GM21576 (cell line): ENCODE results near the gene HOPX.
"Not testable (repeated sequence)": the region's sequence is repeated elsewhere in the genome, so short reads cannot be mapped to it uniquely, and the experiment has no call there.

Experiments
- ATAC-seq: cut with Tn5 transposase; IDR thresholded peaks from one replicate; pipeline ENCODE4 v1.9.1; 2021; ENCODE audit warnings: mild to moderate bottlenecking, moderate library complexity; ENCODE audit not compliant: unreplicated experiment

The HOPX gene

DNA sequence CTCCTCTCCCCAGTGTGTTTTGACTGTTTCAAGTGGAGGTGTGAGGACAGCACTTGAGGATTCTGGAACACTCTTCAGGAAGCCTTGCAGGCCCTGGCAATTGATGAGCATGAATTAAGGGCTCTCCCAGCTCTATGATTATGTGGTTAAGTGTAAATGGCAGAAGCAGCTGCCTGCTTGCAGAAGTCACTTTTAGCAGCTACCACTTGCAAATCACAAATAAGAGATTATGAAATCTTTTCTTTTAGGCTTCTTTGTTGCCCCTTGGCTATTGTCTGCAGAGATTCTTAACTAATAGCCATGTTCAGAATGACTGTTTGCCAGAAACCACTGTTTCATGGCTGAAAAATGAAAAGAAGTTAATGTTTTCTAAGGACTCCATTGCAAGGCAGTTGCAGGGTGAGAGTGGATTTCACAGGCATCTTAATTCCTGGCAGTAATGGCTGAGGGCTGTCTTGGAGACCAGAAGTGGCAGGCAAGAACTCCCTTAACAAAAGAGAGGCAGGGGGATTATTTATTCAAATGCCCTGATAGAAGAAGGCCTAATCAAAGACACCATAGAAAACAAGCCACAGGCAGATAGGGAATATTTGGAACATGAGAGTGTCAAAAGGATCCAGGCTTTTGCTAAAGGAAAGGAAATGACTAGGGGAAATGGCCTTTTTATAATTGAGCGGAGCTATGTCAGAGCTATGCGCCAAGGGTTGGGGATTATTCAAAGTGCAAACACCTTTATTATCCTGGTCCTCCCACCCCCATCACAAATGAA lies 8.3 kb upstream of the HOPX start:
- no peak for ATAC-seq

- ATAC-seq: no peak
Measured at GRCh38 chr4:56688094-56688647, 7.1 kb upstream of the HOPX start.

DNA sequence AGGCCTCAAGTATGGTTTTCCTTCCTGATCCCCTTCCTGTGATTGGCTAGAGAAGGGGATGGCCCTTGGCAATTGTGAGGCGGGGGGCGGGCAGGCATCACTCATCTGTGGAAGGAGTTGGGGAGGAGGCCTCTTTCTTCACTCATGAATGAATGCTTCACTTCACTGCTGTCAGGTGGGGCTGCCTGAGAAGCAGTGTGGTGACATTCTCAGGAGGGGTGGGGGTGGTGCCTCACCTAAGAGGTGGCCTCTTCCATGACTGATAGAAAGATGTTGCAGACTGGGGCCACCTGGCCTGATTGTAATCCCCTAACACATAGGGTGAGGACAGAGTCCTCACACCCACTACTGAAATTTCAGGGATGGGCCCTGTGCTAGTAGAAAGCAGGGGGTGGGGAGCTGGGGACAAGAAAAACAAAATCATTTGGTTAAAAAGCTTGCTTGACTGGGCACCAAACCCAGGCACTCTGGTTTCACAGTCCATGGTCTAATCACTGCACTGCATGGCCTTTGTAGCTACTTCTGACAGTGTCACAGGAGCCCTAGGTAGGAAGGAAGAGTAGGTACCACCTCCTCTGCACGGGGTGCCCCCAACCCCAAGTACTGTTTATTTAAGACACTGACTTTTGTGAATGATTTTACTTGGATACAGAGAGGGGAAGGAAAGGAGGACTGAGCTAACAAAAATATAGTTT lies 5.6 kb upstream of the HOPX start:
- ATAC-seq: no peak

DNA sequence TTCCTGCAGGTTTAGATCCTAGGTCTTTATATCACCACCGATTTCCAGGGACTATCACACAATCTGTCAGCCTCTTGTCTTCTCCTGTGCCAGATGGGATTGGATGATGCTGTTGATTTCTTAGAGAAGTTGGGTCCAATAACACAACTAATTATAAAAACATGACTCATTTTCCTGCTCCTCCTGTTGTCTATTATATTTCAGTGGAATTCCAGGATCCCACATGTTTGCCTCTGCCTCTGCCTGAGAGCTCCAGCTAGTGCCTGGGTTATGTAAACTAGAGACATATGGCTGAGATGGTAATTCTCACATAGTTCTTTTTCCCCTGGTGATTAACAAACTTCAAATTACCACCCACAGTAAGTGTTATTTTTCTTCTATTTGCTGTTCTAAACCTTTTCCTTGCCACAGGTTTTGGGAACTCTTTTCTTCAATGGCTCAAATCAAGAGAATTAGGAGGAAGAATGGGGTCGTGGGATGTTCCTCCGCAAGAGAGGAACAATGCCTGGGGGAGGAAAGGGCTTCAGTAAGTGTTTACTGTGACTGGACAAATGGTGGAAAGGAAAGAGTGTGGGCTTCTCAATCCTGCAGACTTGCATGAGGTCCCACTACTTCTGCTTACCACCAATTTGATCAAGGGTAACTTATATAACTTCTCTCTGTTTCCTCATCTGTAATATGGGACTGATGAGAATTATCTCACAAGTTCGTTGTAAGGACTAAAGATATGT lies 3.4 kb upstream of the HOPX start:
- no peak for ATAC-seq

GRCh38 chr4:56683455-56683854 lies 2.4 kb upstream of the HOPX start:
- ATAC-seq: no peak

GRCh38 chr4:56681853-56682525 lies 893 bp upstream of the HOPX start:
- no peak for ATAC-seq

GRCh38 chr4:56680266-56680665 lies 830 bp downstream of the HOPX start:
- no peak for ATAC-seq

DNA sequence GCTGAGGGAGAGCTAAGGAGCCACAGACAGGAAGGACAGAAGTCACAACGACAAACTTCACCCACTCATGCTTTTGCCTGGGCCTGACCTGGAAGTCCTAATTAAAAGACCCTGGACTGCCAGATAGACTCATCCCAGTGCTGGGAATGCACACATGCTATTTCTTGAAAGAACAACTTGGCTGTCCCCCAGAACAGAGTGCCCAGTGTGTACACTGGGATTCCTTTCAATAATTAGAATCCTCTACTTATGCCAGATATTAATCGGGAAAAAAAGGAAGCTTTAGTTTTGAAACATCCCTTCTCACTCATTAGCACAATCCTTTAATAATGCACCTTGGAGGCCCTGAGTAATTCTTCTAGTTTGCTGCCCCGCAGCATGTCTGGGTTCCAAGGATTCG lies 3.4 kb downstream of the HOPX start:
- ATAC-seq: no peak

- no peak for ATAC-seq
Measured at GRCh38 chr4:56674984-56675383, 6.1 kb downstream of the HOPX start.

- ATAC-seq: no peak
Measured at GRCh38 chr4:56671860-56672259, 9.2 kb downstream of the HOPX start.

- ATAC-seq: no peak
Measured at GRCh38 chr4:56671373-56671772, 9.7 kb downstream of the HOPX start.

- ATAC-seq: no peak
Measured at GRCh38 chr4:56668267-56668666, 12.8 kb downstream of the HOPX start.

DNA sequence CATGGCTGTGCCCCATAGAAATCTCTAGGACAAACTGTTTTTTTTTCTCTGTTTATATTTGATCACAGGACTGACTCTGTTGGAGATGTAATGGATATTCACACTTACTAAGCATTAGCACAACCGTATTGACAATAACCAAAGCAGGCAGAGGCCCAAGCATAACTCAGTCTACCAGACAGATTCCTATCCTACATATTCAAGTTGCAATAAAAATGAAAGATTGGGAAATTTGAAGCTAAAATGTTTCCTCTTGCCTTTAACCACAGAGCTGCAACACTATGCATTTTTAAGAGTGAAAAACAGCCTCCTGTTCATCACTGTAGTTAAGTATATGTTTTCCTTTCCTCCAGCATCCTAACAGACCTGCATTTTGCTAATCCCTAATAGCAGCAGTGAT lies 13.7 kb downstream of the HOPX start:
- not testable (repeated sequence) for ATAC-seq

DNA sequence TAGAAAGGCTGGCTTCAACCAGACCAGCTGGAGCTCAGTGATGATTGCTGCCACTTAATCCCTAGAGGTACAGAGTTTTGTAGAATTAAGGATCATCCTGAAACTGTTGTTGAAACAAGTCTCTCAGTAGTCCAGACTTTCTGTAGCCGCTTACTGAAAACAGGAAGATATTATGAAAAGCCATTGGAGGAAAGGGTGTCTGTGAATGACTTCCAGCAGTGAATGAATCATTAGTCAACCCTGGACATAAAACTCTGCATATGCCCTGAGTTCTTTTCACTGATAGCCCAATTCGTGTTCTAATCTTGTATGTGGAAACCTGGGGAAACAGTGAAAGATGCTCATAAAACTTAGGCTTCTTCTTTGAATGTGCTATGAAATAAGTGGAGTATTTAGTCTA lies 14.8 kb downstream of the HOPX start:
- no peak for ATAC-seq

- ATAC-seq: no peak
Measured at GRCh38 chr4:56665781-56666180, 15.3 kb downstream of the HOPX start.

GRCh38 chr4:56662782-56663468 lies 18.2 kb downstream of the HOPX start:
- no peak for ATAC-seq

- ATAC-seq: no peak
Measured at GRCh38 chr4:56659946-56660345, 21.1 kb downstream of the HOPX start.

- ATAC-seq: no peak
Measured at GRCh38 chr4:56658528-56658927, 22.6 kb downstream of the HOPX start.

DNA sequence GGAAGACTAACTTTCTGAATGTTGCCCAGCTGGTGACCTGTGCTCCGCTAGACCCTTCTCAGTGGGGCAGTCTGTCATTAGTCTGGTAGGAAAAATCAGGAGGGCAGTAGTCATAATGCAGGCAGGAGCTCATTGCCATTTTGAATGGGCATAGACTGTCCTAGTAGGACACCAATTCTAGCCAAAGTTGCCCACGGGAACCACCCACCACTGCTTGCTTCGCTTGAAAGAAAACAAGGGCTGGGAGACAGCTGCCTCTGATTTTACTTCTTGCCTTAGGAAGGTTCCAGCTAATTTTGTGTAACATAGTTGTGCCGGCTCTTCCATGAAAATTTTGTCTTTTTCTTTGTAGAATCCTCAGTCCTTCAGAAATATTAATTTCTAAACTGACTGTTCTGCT lies 23.3 kb downstream of the HOPX start:
- ATAC-seq: no peak

GRCh38 chr4:56657128-56657527 lies 24.0 kb downstream of the HOPX start:
- ATAC-seq: no peak

GRCh38 chr4:56656346-56656643 lies 24.8 kb downstream of the HOPX start:
- no peak for ATAC-seq
